Panc1 (cell line): ENCODE data around the gene UBE2O.

Source experiments
- CTCF ChIP-seq: fragments of 450-650 bp; IDR thresholded peaks from 2 replicates; pipeline ENCODE4 v1.5.1; 2017; ENCODE audit warnings: mild to moderate bottlenecking
- POLR2AphosphoS5 ChIP-seq: IDR thresholded peaks from 2 replicates; pipeline ENCODE4 v1.6.1; 2012; ENCODE audit warnings: mild to moderate bottlenecking, low read depth, low read length, moderate library complexity
- REST ChIP-seq, 2 experiments: IDR thresholded peaks; 2 replicates each; pipeline ENCODE4 v1.6.1; 2011 to 2012; ENCODE audit warnings: low read depth in 2 of 2, control low read depth in 1 of 2, low read length in 1 of 2, mild to moderate bottlenecking in 1 of 2, moderate library complexity in 1 of 2; ENCODE audit not compliant: insufficient read depth in 1 of 2
- TCF7L2 ChIP-seq: IDR thresholded peaks from 2 replicates; pipeline ENCODE4 v1.6.1; 2011; ENCODE audit warnings: mild to moderate bottlenecking, low read depth, low read length, inconsistent platforms

GRCh38 chr17:76356803-76357456 lies 96.0 kb downstream of the UBE2O start:
- TF ChIP-seq CTCF (no peak), POLR2AphosphoS5 (no peak), REST (IDR thresholded peaks at IDR 0.05; ENCODE audit: insufficient read depth in 1 of 2, low read depth in 2 of 2, low read length in 1 of 2) (no peak), TCF7L2 (no peak)
